Activated naive CD4-positive, alpha-beta T cell treated with Interleukin-2 at 50 U/mL for 16 hours (primary cell): ENCODE results near the gene LANCL2.
"Not testable (repeated sequence)": the region's sequence is repeated elsewhere in the genome, so short reads cannot be mapped to it uniquely, and the experiment has no call there.

ENCODE experiments used
- DNase-seq: peaks from one replicate; pipeline ENCODE4 v3.0.0-alpha.2; 2020

Gene LANCL2

GRCh38 chr7:55409482-55410225 lies 44.5 kb downstream of the LANCL2 start:
- DNase-seq, result no peak

GRCh38 chr7:55410667-55411239 lies 45.6 kb downstream of the LANCL2 start:
- no peak for DNase-seq

- no peak for DNase-seq
Observed at GRCh38 chr7:55411844-55412243, 46.7 kb downstream of the LANCL2 start.

GRCh38 chr7:55413442-55413841 lies 48.3 kb downstream of the LANCL2 start:
- no peak for DNase-seq

- peak; percentile 81 for DNase-seq
Observed at GRCh38 chr7:55415173-55415778, 50.1 kb downstream of the LANCL2 start.

- DNase-seq, result not testable (repeated sequence)
Observed at GRCh38 chr7:55417456-55417855, 52.3 kb downstream of the LANCL2 start.

GRCh38 chr7:55420530-55420929 lies 55.4 kb downstream of the LANCL2 start:
- no peak for DNase-seq

GRCh38 chr7:55423277-55423711 lies 58.2 kb downstream of the LANCL2 start:
- no peak for DNase-seq

- DNase-seq, result no peak
Observed at GRCh38 chr7:55423891-55424290, 58.8 kb downstream of the LANCL2 start.

- DNase-seq, result no peak
Observed at GRCh38 chr7:55425141-55425752, 60.1 kb downstream of the LANCL2 start.

- no peak for DNase-seq
Observed at GRCh38 chr7:55426676-55427075, 61.5 kb downstream of the LANCL2 start.

GRCh38 chr7:55427342-55427741 lies 62.2 kb downstream of the LANCL2 start:
- DNase-seq, result no peak

GRCh38 chr7:55427800-55428199 lies 62.7 kb downstream of the LANCL2 start:
- DNase-seq, result no peak

- no peak for DNase-seq
Observed at GRCh38 chr7:55429835-55430499, 64.8 kb downstream of the LANCL2 start.

- DNase-seq, result no peak
Observed at GRCh38 chr7:55431898-55432297, 66.8 kb downstream of the LANCL2 start.

- DNase-seq, result no peak
Observed at GRCh38 chr7:55432506-55432905, 67.4 kb downstream of the LANCL2 start.

- DNase-seq, result no peak
Observed at GRCh38 chr7:55432939-55433784, 68.0 kb downstream of the LANCL2 start.

GRCh38 chr7:55435466-55435865 lies 70.3 kb downstream of the LANCL2 start:
- no peak for DNase-seq

GRCh38 chr7:55436457-55436856 lies 71.3 kb downstream of the LANCL2 start:
- DNase-seq, result no peak

- DNase-seq, result no peak
Observed at GRCh38 chr7:55437375-55437774, 72.2 kb downstream of the LANCL2 start.

- DNase-seq, result no peak
Observed at GRCh38 chr7:55438085-55438756, 73.1 kb downstream of the LANCL2 start.
